Left cardiac atrium (tissue), 4 donors: ENCODE results near the gene KDM1A. TPM values are rescaled to one million over a fixed set of nuclear protein-coding genes. Genes with fewer than 3 reads are reported as not detected.

ENCODE experiments used
- ATAC-seq, 2 donors: fragments of 200-7000 bp; cut with Tn5 transposase; one replicate each; pipeline ENCODE4 v1.9.1; 2020; ENCODE audit warnings: mild to moderate bottlenecking in 2 of 2, moderate library complexity in 2 of 2
- DNase-seq: peaks from one replicate; pipeline ENCODE4 v3.0.0-alpha.2; 2020
- intact Hi-C, 2 donors: fragments of 100-400 bp; cut with DNase I; formaldehyde crosslinking; loops; one replicate each; pipeline versions ENCODE4 v1.14.1 to v1.15.1; 2022 to 2023
- total RNA-seq, 2 donors: library from RNA; stranded (reverse); fragmentation: NEBNext Ultra II Directional; extraction: Animal tissue kit (Norgen Biotek cat#: 25700); gene quantifications; one replicate each; pipeline ENCODE4 v1.2.1, GENCODE V29; 2021
- donor health status: DM: no; HTN: yes; CAD: no.
- donor health status: DM: no; HTN: yes; CAD: no; lungs with severe emphysema.
- donor health status: DM: yes; HTN: yes; CAD: no.
- donor health status: Dilated cardiomyopathy.

KDM1A gene
- total RNA-seq, 2 donors from 2014 or later, result 25.0 to 32.1 TPM

GRCh38 chr1:23099171-23099536 is 79.9 kb downstream of the KDM1A start:
- intact Hi-C loops, result loop anchor here (2.0 kb wide), 1 partner anchor 86 kb away; no protein-coding TSS in a partner anchor
- no peak for DNase-seq

GRCh38 chr1:23100074-23100748 is 80.9 kb downstream of the KDM1A start:
- intact Hi-C loops, result no loop called here
- DNase-seq (no peak), ATAC-seq (peak; percentile 44 to 76)

More at GRCh38 chr1:23099171-23099536, 79.9 kb downstream of the KDM1A start:
- no peak for ATAC-seq

- DNase-seq, result no peak
- peak in 1 of 2 donors; percentile 11 for ATAC-seq
- intact Hi-C loops, result no loop called here
Measured at GRCh38 chr1:23101101-23101827, 82.0 kb downstream of the KDM1A start.

GRCh38 chr1:23101887-23102286 is 82.6 kb downstream of the KDM1A start:
- ATAC-seq (no peak), DNase-seq (no peak)
- intact Hi-C loops, result no loop called here

- peak; percentile 43 for DNase-seq
- intact Hi-C loops, result no loop called here
- ATAC-seq, result peak; percentile 36 to 63
Measured at GRCh38 chr1:23102289-23102688, 83.0 kb downstream of the KDM1A start.

- no peak for DNase-seq
- peak in 1 of 2 donors; percentile 20 for ATAC-seq
- intact Hi-C loops, result no loop called here
Measured at GRCh38 chr1:23103001-23103889, 84.0 kb downstream of the KDM1A start.

GRCh38 chr1:23108918-23109533 is 89.8 kb downstream of the KDM1A start:
- ATAC-seq, result no peak
- intact Hi-C loops, result loop anchor here in 1 of 2 donors (5.0 kb wide), 1 partner anchor 58 kb away; the partner anchor contains the start of gene LUZP1
- DNase-seq, result no peak

GRCh38 chr1:23110391-23110790 is 91.1 kb downstream of the KDM1A start:
- DNase-seq, result no peak
- intact Hi-C loops, result no loop called here
- no peak for ATAC-seq

GRCh38 chr1:23111600-23112535 is 92.6 kb downstream of the KDM1A start:
- DNase-seq (no peak), ATAC-seq (peak in 1 of 2 donors; percentile 9)
- intact Hi-C loops, result no loop called here

- ATAC-seq (no peak), DNase-seq (no peak)
- intact Hi-C loops, result no loop called here
Measured at GRCh38 chr1:23114424-23115079, 95.3 kb downstream of the KDM1A start.

GRCh38 chr1:23116216-23116836 is 97.1 kb downstream of the KDM1A start:
- DNase-seq (no peak), ATAC-seq (no peak)
- intact Hi-C loops, result no loop called here

GRCh38 chr1:23116921-23117699 is 97.8 kb downstream of the KDM1A start:
- intact Hi-C loops, result no loop called here
- DNase-seq, result no peak
- ATAC-seq, result no peak

GRCh38 chr1:23118407-23118806 is 99.1 kb downstream of the KDM1A start:
- ATAC-seq, result no peak
- intact Hi-C loops, result no loop called here
- DNase-seq, result no peak

GRCh38 chr1:23118957-23119792 is 99.9 kb downstream of the KDM1A start:
- ATAC-seq (peak; percentile 42 to 52), DNase-seq (no peak)
- intact Hi-C loops, result no loop called here

- intact Hi-C loops, result no loop called here
- DNase-seq (no peak), ATAC-seq (no peak)
Measured at GRCh38 chr1:23120383-23120782, 101.1 kb downstream of the KDM1A start.
